ENCODE results near the gene RFXAP. TPM values are rescaled to one million over a fixed set of nuclear protein-coding genes. Genes with fewer than 3 reads are reported as not detected.

Gene RFXAP
- total RNA-seq, 1 donor from 2014 or later: 6.3 TPM

DNA sequence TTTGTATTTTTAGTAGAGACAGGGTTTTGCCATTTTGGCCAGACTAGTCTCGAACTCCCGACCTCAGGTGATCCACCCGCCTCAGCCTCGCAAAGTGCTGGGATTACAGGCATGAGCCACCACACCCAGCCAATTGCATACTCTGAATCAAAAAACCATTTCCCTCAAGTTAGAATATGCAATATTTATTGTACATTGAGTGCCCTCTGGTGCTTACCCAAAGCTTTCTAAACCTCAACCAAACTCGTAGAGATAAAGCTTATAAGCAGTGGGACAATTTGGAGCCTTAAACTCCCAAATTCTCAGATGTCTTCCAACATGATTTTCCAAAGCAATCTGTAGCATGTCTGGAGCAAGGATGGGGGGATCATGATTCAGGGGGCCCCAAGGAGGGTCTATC lies 22.4 kb downstream of the RFXAP start:
- no peaks in the 10 kb centered on the region for H3K36me3 Mint-ChIP-seq (ENCODE audit: low read depth, unreplicated experiment)
- H3K4me3 Mint-ChIP-seq (ENCODE audit: unreplicated experiment): no peak overlapping the region
- H3K9me3 Mint-ChIP-seq (ENCODE audit: unreplicated experiment): no peaks in the 10 kb centered on the region
- H3K27ac Mint-ChIP-seq (ENCODE audit: unreplicated experiment): no peak overlapping the region
- TF ChIP-seq, protein P1, sequence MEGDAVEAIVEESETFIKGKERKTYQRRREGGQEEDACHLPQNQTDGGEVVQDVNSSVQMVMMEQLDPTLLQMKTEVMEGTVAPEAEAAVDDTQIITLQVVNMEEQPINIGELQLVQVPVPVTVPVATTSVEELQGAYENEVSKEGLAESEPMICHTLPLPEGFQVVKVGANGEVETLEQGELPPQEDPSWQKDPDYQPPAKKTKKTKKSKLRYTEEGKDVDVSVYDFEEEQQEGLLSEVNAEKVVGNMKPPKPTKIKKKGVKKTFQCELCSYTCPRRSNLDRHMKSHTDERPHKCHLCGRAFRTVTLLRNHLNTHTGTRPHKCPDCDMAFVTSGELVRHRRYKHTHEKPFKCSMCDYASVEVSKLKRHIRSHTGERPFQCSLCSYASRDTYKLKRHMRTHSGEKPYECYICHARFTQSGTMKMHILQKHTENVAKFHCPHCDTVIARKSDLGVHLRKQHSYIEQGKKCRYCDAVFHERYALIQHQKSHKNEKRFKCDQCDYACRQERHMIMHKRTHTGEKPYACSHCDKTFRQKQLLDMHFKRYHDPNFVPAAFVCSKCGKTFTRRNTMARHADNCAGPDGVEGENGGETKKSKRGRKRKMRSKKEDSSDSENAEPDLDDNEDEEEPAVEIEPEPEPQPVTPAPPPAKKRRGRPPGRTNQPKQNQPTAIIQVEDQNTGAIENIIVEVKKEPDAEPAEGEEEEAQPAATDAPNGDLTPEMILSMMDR (IDR thresholded peaks at IDR 0.05; ENCODE audit: unreplicated experiment): no peak
- no peaks in the 10 kb centered on the region for H3K4me1 Mint-ChIP-seq (ENCODE audit: unreplicated experiment)
- no peak for DNase-seq (ENCODE audit: low spot score)
- H3K27me3 Mint-ChIP-seq (ENCODE audit: unreplicated experiment): peaks cover 1% of the 10 kb centered on the region

- no peak for DNase-seq (ENCODE audit: low spot score)
- no peaks in the 10 kb centered on the region for H3K27me3 Mint-ChIP-seq (ENCODE audit: unreplicated experiment)
- H3K4me3 Mint-ChIP-seq (ENCODE audit: unreplicated experiment): no peak overlapping the region
- H3K9me3 Mint-ChIP-seq (ENCODE audit: unreplicated experiment): peaks cover 3% of the 10 kb centered on the region
- no peak overlapping the region for H3K27ac Mint-ChIP-seq (ENCODE audit: unreplicated experiment)
- TF ChIP-seq, protein P1 (IDR thresholded peaks at IDR 0.05; ENCODE audit: unreplicated experiment): no peak
- H3K36me3 Mint-ChIP-seq (ENCODE audit: low read depth, unreplicated experiment): no peaks in the 10 kb centered on the region
- no peaks in the 10 kb centered on the region for H3K4me1 Mint-ChIP-seq (ENCODE audit: unreplicated experiment)
Observed at GRCh38 chr13:36847606-36848005, 28.6 kb downstream of the RFXAP start.

DNA sequence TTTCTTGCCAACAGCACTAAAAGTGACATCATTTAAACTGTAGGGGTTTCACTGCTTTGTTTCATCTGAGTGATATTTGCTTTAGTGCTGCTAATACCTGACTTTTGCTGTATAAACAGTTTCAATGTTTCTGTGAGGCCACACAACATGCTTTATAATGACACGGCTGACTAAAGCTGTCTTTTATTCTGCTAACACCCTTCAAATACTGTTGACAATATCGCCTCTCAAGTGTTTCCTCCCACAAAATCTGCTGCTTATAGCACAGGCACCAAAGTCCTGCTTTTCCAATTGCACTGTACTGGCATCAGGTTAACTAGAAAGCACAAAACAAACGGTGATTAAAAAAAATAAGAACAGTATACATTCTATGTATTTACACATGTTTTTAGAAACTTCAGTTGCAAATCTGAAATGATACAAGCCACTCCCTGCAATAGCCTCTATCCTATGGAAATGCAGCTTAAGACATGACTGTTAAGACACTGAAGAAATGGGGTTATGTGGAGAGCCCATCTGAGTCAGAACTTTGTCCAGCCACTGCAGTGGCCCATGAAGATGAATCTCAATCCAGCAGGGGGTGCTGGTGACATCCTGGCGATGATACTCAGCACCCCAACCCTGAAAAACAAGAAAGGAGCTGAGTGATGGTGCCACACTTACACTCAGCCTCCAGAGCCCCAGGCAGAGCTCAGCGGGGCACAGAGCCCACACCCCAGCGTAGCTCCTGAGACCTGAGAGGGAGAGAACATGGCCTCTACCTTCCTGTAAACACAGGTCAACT lies 29.4 kb downstream of the RFXAP start:
- Mint-ChIP-seq H3K27me3 (ENCODE audit: unreplicated experiment) (no peaks in the 10 kb centered on the region), H3K9me3 (ENCODE audit: unreplicated experiment) (peaks cover 3% of the 10 kb centered on the region), H3K36me3 (ENCODE audit: low read depth, unreplicated experiment) (no peaks in the 10 kb centered on the region), H3K4me1 (ENCODE audit: unreplicated experiment) (no peaks in the 10 kb centered on the region), H3K27ac (ENCODE audit: unreplicated experiment) (no peak overlapping the region), H3K4me3 (ENCODE audit: unreplicated experiment) (no peak overlapping the region)
- DNase-seq (ENCODE audit: low spot score): no peak
- TF ChIP-seq, protein P1 (IDR thresholded peaks at IDR 0.05; ENCODE audit: unreplicated experiment): peak; percentile 27

DNA sequence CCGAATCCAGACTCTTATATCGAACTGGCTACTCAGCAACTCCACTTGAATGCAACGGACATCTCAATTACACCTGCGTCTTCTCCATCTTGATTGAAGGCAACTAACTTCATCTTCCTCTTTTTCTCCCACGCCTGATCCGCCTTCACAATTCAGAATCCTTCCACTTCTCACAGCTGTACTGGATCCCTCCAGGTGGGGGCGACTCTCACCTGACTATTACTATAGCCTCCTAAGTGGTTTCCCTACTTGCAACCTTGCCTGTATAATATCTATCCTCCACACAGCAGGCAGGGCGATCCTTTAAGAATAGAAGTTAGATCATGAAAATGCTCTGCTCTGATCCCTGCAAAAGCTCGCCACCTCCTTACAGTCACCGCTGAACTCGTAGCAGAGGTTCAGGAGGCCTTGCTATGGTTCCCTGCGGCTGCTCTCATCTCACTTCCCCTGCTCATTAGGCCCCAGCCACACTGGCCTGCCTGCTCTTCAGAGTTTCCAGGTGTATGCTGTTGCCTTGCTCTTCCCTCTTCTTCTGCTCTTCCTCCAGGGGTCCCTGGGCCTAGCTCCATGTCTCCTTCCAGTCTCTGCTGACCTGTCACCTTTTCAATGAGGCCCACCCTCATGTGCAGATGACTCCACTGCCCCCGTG lies 31.9 kb downstream of the RFXAP start:
- TF ChIP-seq, protein P1 (IDR thresholded peaks at IDR 0.05; ENCODE audit: unreplicated experiment): peak; percentile 58
- no peaks in the 10 kb centered on the region for H3K4me1 Mint-ChIP-seq (ENCODE audit: unreplicated experiment)
- H3K4me3 Mint-ChIP-seq (ENCODE audit: unreplicated experiment): peak overlapping the region; percentile 60
- peak; percentile 53 for DNase-seq (ENCODE audit: low spot score)
- H3K27me3 Mint-ChIP-seq (ENCODE audit: unreplicated experiment): no peaks in the 10 kb centered on the region
- H3K27ac Mint-ChIP-seq (ENCODE audit: unreplicated experiment): no peak overlapping the region
- no peaks in the 10 kb centered on the region for H3K36me3 Mint-ChIP-seq (ENCODE audit: low read depth, unreplicated experiment)
- H3K9me3 Mint-ChIP-seq (ENCODE audit: unreplicated experiment): peaks cover 3% of the 10 kb centered on the region

GRCh38 chr13:36857253-36857652 lies 38.2 kb downstream of the RFXAP start:
- Mint-ChIP-seq H3K36me3 (ENCODE audit: low read depth, unreplicated experiment) (no peaks in the 10 kb centered on the region), H3K27ac (ENCODE audit: unreplicated experiment) (no peak overlapping the region)

More at GRCh38 chr13:36857253-36857652, 38.2 kb downstream of the RFXAP start:
- TF ChIP-seq, protein P1 (IDR thresholded peaks at IDR 0.05; ENCODE audit: unreplicated experiment): no peak
- H3K9me3 Mint-ChIP-seq (ENCODE audit: unreplicated experiment): no peaks in the 10 kb centered on the region
- H3K27me3 Mint-ChIP-seq (ENCODE audit: unreplicated experiment): peaks cover 3% of the 10 kb centered on the region
- peaks cover 6% of the 10 kb centered on the region for H3K4me1 Mint-ChIP-seq (ENCODE audit: unreplicated experiment)
- no peak overlapping the region for H3K4me3 Mint-ChIP-seq (ENCODE audit: unreplicated experiment)
- DNase-seq (ENCODE audit: low spot score): no peak

Data from endothelial cell (in vitro differentiated cells).